Activated naive CD4-positive, alpha-beta T cell treated with anti-CD3 and anti-CD28 coated beads, Interleukin-2, amount 10 ng/mL, durations not matched to agents 7 days and 5 days (primary cell): ENCODE data around the gene PACS2.
A peak's percentile ranks its signal among the peaks of the same experiment; 100 is the strongest.
"Not testable (repeated sequence)": the region's sequence is repeated elsewhere in the genome, so short reads cannot be mapped to it uniquely, and the experiment has no call there.

Experiments used
- CTCF ChIA-PET: fragments of 350-600 bp; sonication (Branson Sonifier 250); formaldehyde crosslinking; loops from one replicate; lab custom pipeline; 2021; ENCODE audit warnings: antibody characterized with exemption; lab: Charles Lee
- DNase-seq: peaks from one replicate; pipeline ENCODE4 v3.0.0-alpha.2; 2020
- H3K27ac Mint-ChIP-seq: one replicate; pipeline ENCODE4 v1.8.0; 2021; ENCODE audit warnings: mild to moderate bottlenecking, moderate library complexity, mixed read lengths
- H3K27me3 Mint-ChIP-seq: one replicate; pipeline ENCODE4 v1.8.0; 2021; ENCODE audit warnings: mild to moderate bottlenecking, mixed read lengths
- H3K36me3 Mint-ChIP-seq: one replicate; pipeline ENCODE4 v1.8.0; 2021; ENCODE audit warnings: mixed read lengths
- H3K4me1 Mint-ChIP-seq: one replicate; pipeline ENCODE4 v1.8.0; 2021; ENCODE audit warnings: mixed read lengths
- H3K4me3 Mint-ChIP-seq: one replicate; pipeline ENCODE4 v1.8.0; 2021; ENCODE audit warnings: mild to moderate bottlenecking, moderate library complexity, mixed read lengths
- H3K9me3 Mint-ChIP-seq: one replicate; pipeline ENCODE4 v1.8.0; 2021; ENCODE audit warnings: mixed read lengths

PACS2 gene

DNA sequence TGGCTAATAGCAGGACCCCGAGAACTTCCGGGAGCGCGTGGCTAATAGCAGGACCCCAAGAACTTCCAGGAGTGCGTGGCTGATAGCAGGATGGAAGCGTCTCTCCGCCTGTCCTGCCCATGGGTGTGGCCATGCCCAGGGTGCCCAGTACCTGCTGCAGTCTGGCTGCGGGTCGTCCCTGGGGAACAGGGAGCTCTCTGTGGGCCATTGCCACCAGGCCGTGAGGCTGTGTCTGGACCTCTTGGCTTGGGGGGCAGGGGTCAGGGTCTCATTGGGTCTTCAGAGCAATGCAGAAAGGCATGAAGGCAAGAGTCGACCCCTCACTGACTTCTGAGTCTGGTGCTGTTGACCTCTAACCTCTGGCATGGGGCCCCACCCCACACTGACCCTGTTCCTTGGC lies 35.4 kb downstream of the PACS2 start:
- no peaks in the 10 kb centered on the region for H3K36me3 Mint-ChIP-seq
- peaks cover 6% of the 10 kb centered on the region for H3K9me3 Mint-ChIP-seq
- H3K4me1 Mint-ChIP-seq, result peaks cover 3% of the 10 kb centered on the region
- H3K27ac Mint-ChIP-seq, result no peak overlapping the region
- H3K4me3 Mint-ChIP-seq, result no peak overlapping the region
- H3K27me3 Mint-ChIP-seq, result no peaks in the 10 kb centered on the region
- DNase-seq, result no peak
- CTCF ChIA-PET, result interaction anchor here (3.2 kb wide), 1 partner anchor 147 kb away, joined by 31 read pairs; no protein-coding TSS in a partner anchor

DNA sequence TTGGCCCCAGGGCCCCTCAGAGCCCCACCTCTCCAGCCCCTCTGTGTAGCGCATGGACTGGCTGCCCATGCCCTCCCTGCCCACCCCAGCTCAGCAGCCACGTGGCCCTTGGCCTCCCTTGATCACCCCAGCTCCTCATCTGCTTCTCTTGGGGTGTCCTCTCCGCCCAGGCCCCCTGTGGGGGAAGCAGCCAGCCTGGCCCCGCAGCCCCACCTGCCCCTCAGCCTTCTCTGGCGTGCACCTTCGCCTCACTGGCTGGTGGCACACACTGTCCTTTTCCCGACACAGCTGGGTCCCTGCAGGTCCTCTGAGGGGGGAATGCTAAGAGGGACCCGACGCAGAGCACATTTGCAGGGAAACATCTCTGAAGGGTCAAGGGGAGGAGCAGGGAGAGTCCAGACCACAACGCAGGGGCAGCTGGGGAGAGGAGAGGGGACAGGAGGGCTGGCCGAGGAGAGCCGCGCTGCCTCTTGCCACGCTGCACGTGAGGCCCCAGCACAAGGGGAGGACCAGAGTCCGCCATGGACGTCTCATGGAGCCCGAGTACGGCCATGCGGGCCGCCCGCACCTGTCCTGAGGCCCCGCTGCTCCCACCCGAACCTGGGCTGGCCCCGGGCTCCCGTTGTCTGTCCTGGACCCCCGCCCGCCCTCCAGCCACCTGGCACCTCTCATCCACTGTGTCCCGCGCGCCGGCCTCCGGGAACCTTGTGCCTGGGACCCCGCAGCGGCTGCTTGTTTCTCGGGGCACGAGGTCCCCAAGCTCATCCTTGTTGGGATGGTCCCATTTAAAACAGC lies 36.1 kb downstream of the PACS2 start:
- CTCF ChIA-PET, result interaction anchor here (0.7 to 3.2 kb wide), 4 partner anchors 16 to 187 kb away, joined by 3 to 31 read pairs (median 4); no protein-coding TSS in a partner anchor
- H3K4me3 Mint-ChIP-seq, result no peak overlapping the region

DNA sequence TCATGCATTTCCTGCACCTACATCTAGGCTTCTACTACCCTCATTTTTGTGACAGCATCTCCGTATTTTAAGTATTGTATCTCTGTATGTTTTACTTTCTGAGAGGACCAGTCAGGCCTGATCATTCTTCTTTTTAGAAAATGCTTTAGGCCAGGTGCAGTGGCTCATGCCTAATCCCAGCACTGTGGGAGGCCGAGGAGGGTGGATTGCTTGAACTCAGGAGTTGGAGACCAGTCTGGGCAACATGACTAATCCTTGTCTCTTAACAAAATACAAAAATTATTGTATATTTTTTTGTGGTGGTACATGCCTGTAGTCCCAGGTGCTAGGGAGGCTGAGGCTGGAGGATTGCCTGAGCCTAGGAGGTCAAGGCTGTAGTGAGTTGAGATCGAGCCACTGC lies 36.9 kb downstream of the PACS2 start:
- Mint-ChIP-seq H3K4me1 (peaks cover 3% of the 10 kb centered on the region), H3K9me3 (no peaks in the 10 kb centered on the region), H3K27me3 (no peaks in the 10 kb centered on the region), H3K4me3 (no peak overlapping the region), H3K36me3 (no peaks in the 10 kb centered on the region), H3K27ac (no peak overlapping the region)
- CTCF ChIA-PET, result interaction anchor here (0.7 to 3.2 kb wide), 10 partner anchors 11 to 262 kb away, joined by 3 to 31 read pairs (median 4); partner anchors contain the start of gene BTBD6
- DNase-seq, result no peak

More for the DNA sequence above, 36.1 kb downstream of the PACS2 start:
- Mint-ChIP-seq H3K27ac (no peak overlapping the region), H3K4me1 (peaks cover 3% of the 10 kb centered on the region), H3K9me3 (peaks cover 2% of the 10 kb centered on the region), H3K27me3 (no peaks in the 10 kb centered on the region), H3K36me3 (no peaks in the 10 kb centered on the region)
- no peak for DNase-seq

DNA sequence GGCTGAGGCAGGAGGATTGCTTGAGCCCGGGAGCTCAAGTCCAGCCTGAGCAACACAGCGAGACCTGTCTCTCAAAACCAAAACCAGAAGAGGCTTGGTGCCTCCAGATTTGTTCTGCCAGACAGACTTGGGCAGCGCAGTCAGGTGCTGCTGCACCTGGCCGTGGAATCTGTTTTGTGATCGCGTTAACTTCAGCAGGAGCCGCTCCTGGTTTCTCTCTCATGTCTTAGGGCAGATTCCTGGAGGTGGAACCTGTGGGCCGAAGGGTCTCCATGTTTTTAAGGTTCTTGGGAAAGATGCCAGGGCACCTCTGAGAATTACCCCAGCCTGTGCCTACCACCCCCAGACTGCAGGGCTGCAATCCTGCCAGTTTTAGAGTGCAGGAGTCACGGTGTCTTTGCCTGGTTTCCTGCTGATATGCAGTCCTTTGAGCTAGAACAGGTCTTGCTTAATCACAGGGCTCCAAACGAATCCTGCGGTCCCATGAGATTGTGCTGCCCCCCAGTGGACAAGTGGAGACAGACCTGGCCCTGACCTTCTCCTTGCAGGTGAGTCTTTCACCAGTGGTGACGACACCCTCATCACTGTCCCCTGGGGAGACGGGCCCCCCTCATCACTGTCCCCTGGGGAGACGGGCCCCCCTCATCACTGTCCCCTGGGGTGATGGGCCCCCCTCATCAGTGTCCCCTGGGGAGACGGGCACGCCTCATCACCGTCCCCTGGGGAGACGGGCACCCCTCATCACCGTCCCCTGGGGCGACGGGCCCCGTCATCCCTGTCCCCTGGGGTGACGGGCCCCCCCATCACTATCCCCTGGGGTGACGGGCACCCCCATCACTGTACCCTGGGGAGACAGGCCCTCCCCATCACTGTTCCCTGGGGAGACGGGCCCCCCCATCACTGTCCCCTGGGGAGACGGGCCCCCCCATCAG lies 37.6 kb downstream of the PACS2 start:
- Mint-ChIP-seq H3K36me3 (no peaks in the 10 kb centered on the region), H3K4me1 (peaks cover 3% of the 10 kb centered on the region), H3K27me3 (no peaks in the 10 kb centered on the region), H3K4me3 (no peak overlapping the region), H3K27ac (no peak overlapping the region), H3K9me3 (no peaks in the 10 kb centered on the region)
- CTCF ChIA-PET, result interaction anchor here (0.6 to 3.2 kb wide), 24 partner anchors 9 to 381 kb away, joined by 3 to 31 read pairs (median 3); partner anchors contain the start of gene BTBD6
- peak; percentile 94 for DNase-seq

DNA sequence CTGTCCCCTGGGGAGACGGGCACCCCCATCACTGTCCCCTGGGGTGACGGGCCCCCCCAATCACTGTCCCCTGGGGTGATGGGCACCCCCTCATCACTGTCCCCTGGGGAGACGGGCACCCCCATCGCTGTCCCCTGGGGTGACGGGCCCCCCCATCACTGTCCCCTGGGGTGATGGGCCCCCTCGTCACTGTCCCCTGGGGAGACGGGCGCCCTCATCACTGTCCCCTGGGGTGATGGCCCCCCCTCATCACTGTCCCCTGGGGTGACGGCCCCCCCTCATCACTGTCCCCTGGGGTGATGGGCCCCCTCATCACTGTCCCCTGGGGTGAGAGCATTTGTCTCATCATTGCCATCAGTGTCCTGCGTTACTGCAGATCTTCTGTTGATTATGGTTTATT lies 38.6 kb downstream of the PACS2 start:
- Mint-ChIP-seq H3K4me3 (no peak overlapping the region), H3K27me3 (no peaks in the 10 kb centered on the region), H3K4me1 (peaks cover 3% of the 10 kb centered on the region), H3K36me3 (no peaks in the 10 kb centered on the region), H3K27ac (no peak overlapping the region), H3K9me3 (no peaks in the 10 kb centered on the region)
- CTCF ChIA-PET, result no interaction called here
- DNase-seq, result no peak

DNA sequence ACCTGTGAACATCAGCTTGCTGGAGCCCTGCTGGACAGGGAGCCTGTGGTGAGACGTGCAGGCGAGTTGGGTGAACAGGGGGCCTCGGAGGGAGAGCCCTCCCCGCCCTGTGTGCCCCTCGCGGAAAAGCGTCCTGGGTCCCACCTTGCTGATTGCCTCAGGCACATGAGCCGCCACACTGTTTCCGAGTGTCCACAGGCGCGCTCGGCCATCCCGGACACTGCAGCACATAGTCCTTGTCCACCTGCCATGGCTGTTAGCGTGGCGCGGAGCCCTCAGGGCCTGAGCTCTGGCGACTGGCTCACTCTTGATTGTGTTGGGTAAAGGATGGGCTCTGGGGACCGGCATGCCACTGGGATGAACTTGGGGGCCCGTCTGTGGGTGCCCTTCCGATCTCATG lies 40.0 kb downstream of the PACS2 start:
- Mint-ChIP-seq H3K4me3 (no peak overlapping the region), H3K9me3 (no peaks in the 10 kb centered on the region), H3K27me3 (no peaks in the 10 kb centered on the region), H3K36me3 (no peaks in the 10 kb centered on the region), H3K27ac (no peak overlapping the region), H3K4me1 (peaks cover 3% of the 10 kb centered on the region)
- DNase-seq, result no peak
- CTCF ChIA-PET, result no interaction called here

DNA sequence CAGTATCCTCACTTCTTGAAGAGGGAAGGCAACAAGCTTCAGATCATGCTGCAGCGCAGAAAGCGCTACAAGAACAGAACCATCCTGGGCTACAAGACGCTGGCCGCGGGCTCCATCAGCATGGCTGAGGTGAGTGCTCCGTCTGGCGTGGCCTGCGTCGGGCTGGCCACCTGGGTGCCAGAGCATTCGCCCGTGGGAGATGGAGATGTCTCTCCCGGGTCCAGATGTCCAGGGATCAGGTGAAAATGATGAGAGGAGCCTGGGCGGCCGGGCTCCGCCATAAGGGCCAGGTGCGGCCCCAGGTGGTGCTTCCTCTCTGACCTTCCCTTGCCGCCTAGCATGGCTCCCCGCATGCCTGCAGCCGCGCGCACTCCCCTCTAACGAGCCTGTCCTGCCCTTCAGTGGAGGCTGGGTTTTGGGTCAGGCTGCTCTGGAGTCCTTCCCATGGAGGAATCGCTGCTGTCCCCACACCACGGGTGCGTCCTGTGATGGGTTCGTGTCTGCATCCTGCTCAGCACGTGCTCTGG lies 40.6 kb downstream of the PACS2 start:
- CTCF ChIA-PET, result no interaction called here
- no peaks in the 10 kb centered on the region for H3K9me3 Mint-ChIP-seq
- H3K27me3 Mint-ChIP-seq, result no peaks in the 10 kb centered on the region

DNA sequence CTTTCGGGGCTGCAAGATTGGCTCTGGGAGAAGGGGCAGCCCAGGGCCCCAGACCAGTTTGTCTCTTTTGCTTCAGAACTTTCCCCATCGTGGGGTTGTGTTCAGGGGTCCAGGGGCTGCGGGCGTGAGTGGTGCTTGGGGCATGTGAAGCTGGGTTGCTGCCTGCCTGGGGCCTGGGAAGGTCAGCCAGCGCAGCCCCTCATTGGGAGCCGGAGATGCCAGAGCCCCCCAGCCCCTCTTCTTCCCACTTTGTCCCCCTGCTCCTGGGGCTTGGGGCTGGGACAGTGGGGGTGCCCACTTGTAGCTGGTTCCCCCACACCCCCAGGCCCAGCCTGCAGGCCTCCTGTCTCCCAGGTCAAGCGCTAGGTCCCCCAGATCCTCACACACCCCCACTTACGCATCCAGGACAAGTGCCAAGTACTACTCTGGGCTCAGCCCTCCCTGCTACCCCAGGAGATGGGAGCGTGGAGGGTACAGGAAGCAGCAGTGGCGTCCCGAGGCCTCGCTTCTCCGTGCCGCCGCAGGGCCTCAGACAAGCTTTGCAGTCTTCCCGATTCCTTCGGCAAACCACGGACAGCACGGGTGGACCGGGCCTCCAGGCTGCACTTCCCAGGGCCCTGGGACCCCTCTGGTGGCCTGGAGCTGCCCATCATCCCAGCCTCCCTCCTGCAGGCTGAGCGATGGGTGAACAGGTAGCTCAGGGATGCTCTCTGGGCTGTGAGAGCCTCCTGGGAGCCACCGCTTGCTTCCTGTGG lies 41.5 kb downstream of the PACS2 start:
- no peak for DNase-seq
- no peaks in the 10 kb centered on the region for H3K9me3 Mint-ChIP-seq
- no peaks in the 10 kb centered on the region for H3K27me3 Mint-ChIP-seq
- CTCF ChIA-PET, result no interaction called here
- peaks cover 3% of the 10 kb centered on the region for H3K4me1 Mint-ChIP-seq
- no peaks in the 10 kb centered on the region for H3K36me3 Mint-ChIP-seq
- H3K4me3 Mint-ChIP-seq, result no peak overlapping the region
- H3K27ac Mint-ChIP-seq, result no peak overlapping the region

More for the DNA sequence above, 40.6 kb downstream of the PACS2 start:
- Mint-ChIP-seq H3K4me1 (peaks cover 3% of the 10 kb centered on the region), H3K36me3 (no peaks in the 10 kb centered on the region), H3K27ac (no peak overlapping the region), H3K4me3 (no peak overlapping the region)
- no peak for DNase-seq

DNA sequence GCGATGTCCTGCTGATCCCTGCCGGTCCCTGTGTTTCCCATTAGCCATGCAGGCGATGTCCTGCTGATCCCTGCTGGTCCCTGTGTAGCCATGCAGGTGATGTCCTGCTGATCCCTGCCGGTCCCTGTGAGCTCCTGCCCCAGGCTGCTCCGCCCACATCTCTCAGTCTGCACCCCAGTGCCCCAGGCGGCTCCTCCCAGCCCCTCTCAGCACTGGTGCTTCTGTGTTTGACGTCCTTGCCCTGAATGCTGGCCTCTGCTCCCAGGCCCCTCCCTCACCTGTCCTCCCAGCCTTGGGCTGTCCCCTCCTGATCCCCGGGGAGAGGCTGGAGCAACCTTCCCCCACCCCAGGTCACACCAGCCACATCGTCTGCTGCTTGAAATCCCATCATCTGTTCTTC lies 42.4 kb downstream of the PACS2 start:
- no peaks in the 10 kb centered on the region for H3K27me3 Mint-ChIP-seq
- DNase-seq, result no peak
- no peaks in the 10 kb centered on the region for H3K36me3 Mint-ChIP-seq
- no peaks in the 10 kb centered on the region for H3K9me3 Mint-ChIP-seq
- CTCF ChIA-PET, result no interaction called here
- H3K4me3 Mint-ChIP-seq, result no peak overlapping the region
- H3K4me1 Mint-ChIP-seq, result peaks cover 2% of the 10 kb centered on the region
- no peak overlapping the region for H3K27ac Mint-ChIP-seq

DNA sequence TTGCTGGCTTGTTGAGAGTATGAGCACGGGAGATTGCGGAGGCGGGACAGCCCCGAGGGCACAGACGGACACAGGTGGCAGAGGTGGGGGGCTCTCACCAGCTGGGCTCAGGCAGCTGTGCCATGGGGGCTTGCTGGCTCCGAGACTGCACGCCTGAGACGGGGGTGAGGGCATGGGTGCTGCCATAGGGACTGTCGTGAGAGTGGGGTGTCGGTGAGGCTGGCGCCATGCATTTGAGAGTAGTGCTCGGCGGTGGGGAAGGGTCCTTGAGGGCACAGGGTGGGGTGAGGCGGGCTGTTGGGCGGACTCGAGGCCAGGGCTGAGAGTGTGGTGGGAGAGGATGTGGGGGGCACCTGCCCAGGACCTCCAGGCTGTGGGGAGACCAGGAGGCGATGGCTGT lies 43.1 kb downstream of the PACS2 start:
- no peaks in the 10 kb centered on the region for H3K9me3 Mint-ChIP-seq
- H3K27ac Mint-ChIP-seq, result no peak overlapping the region
- no peak for DNase-seq
- CTCF ChIA-PET, result no interaction called here
- H3K4me1 Mint-ChIP-seq, result no peaks in the 10 kb centered on the region
- no peak overlapping the region for H3K4me3 Mint-ChIP-seq
- H3K27me3 Mint-ChIP-seq, result no peaks in the 10 kb centered on the region
- no peaks in the 10 kb centered on the region for H3K36me3 Mint-ChIP-seq

DNA sequence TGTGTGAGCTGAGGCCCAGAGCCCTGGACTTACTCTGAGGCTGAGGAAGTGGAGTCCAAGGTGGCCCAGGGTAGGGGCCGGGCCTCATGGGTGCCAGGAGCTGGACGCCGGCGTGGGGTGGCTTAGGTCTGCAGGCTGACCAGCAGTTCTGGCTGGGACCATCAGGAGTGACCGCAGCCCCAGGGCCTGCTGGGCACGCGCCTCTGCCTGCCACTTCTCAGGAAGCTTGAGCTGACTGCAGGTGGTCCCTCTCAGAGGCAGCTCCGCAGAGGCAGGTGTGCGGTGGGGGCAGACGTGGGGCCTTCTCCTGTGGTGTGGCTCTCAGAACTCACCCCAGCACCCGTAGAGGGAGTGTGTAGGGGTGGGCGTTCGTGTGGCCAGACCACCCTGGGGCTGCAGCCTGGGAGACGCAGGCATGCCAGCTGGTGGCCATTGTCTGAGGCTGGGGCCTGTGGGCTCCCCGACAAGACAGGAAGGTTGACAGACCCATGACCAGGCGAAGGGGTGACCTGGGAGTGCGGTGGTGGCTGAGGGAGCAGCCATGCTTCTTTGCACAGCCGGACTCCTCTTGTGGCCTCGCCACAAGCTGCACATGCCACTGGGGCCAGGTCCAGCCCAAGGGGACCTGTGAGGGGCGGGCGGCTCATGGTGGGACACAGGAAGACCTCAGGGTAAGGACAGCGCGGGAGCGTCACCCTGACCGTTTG lies 43.7 kb downstream of the PACS2 start:
- no peak for DNase-seq
- Mint-ChIP-seq H3K27me3 (peaks cover 3% of the 10 kb centered on the region), H3K27ac (no peak overlapping the region), H3K36me3 (no peaks in the 10 kb centered on the region), H3K4me3 (no peak overlapping the region), H3K9me3 (no peaks in the 10 kb centered on the region), H3K4me1 (no peaks in the 10 kb centered on the region)
- CTCF ChIA-PET, result no interaction called here

DNA sequence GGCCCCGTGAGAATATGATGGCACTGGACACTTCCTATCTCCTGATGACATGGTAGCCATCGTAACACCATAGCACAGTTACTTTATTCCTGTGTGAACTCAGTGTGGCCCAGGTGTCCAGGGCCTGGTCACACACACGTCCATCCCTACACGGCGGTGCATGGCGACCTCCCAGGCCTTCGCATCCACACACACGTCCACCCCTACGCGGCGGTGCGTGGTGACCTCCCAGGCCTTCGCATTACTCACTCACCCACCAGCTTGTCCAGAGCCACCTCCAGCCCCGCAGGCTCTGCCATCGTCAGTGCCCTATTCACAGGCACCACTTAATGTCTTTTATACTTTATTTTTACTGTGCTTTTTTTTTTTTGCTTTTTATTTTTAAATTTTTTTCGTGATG lies 44.4 kb downstream of the PACS2 start:
- peaks cover 4% of the 10 kb centered on the region for H3K4me1 Mint-ChIP-seq

DNA sequence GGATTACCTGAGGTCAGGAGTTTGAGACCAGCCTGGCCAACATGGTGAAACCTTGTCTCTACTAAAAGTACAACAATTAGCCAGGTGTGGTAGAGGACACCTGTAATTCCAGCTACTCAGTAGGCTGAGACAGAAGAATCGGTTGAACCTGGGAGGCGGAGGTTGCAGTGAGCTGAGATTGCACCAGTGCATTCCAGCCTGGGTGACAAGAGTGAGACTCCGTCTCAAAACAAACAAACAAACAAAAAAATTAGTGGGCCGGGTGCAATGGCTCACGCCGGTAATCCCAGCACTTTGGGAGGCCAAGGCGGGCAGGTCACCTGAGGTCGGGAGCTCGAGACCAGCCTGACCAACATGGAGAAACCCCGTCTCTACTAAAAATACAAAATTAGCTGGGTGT lies 46.9 kb downstream of the PACS2 start:
- H3K36me3 Mint-ChIP-seq, H3K4me3 Mint-ChIP-seq, H3K27ac Mint-ChIP-seq, DNase-seq, H3K4me1 Mint-ChIP-seq, CTCF ChIA-PET, H3K9me3 Mint-ChIP-seq: not testable (repeated sequence)
- peaks cover 20% of the 10 kb centered on the region for H3K27me3 Mint-ChIP-seq

More for the DNA sequence above, 44.4 kb downstream of the PACS2 start:
- Mint-ChIP-seq H3K9me3 (no peaks in the 10 kb centered on the region), H3K4me3 (no peak overlapping the region), H3K36me3 (no peaks in the 10 kb centered on the region), H3K27me3 (peaks cover 9% of the 10 kb centered on the region), H3K27ac (no peak overlapping the region)
- CTCF ChIA-PET, result no interaction called here
- DNase-seq, result no peak
